Activated CD8-positive, alpha-beta memory T cell treated with anti-CD3 and anti-CD28 coated beads, Interleukin-2, amount 50 U/mL, for 48 hours (primary cell): ENCODE data around the gene CACNA1I.

ENCODE experiments used
- DNase-seq: peaks from one replicate; pipeline ENCODE4 v3.0.0-alpha.2; 2020

The CACNA1I gene

GRCh38 chr22:39536711-39537110, 33.8 kb upstream of the CACNA1I start:
- DNase-seq: no peak

- no peak for DNase-seq
These were observed 32.6 kb upstream of the CACNA1I start for GRCh38 chr22:39537975-39538374.

- no peak for DNase-seq
These were observed 27.5 kb upstream of the CACNA1I start for GRCh38 chr22:39543095-39543494.

GRCh38 chr22:39545386-39546365, 24.9 kb upstream of the CACNA1I start:
- DNase-seq: peak; percentile 87

- no peak for DNase-seq
These were observed 23.5 kb upstream of the CACNA1I start for GRCh38 chr22:39546889-39547586.

- no peak for DNase-seq
These were observed 23.0 kb upstream of the CACNA1I start for GRCh38 chr22:39547587-39547947.

GRCh38 chr22:39553429-39553828, 17.1 kb upstream of the CACNA1I start:
- DNase-seq: no peak

- no peak for DNase-seq
These were observed 16.4 kb upstream of the CACNA1I start for GRCh38 chr22:39554151-39554550.

- DNase-seq: peak; percentile 67
These were observed 13.3 kb upstream of the CACNA1I start for GRCh38 chr22:39556970-39557841.

GRCh38 chr22:39558254-39558727, 12.3 kb upstream of the CACNA1I start:
- DNase-seq: no peak

- DNase-seq: no peak
These were observed 11.6 kb upstream of the CACNA1I start for GRCh38 chr22:39558950-39559349.

GRCh38 chr22:39559456-39560105, 11.0 kb upstream of the CACNA1I start:
- DNase-seq: no peak

- DNase-seq: no peak
These were observed 10.4 kb upstream of the CACNA1I start for GRCh38 chr22:39560127-39560526.

GRCh38 chr22:39562839-39563489, 7.6 kb upstream of the CACNA1I start:
- no peak for DNase-seq

- DNase-seq: no peak
These were observed 6.8 kb upstream of the CACNA1I start for GRCh38 chr22:39563571-39564428.

- DNase-seq: no peak
These were observed 5.1 kb upstream of the CACNA1I start for GRCh38 chr22:39565414-39565944.

GRCh38 chr22:39567135-39567946, 3.2 kb upstream of the CACNA1I start:
- DNase-seq: no peak

- no peak for DNase-seq
These were observed 2.1 kb upstream of the CACNA1I start for GRCh38 chr22:39568278-39568981.

GRCh38 chr22:39569066-39569465, 1.5 kb upstream of the CACNA1I start:
- DNase-seq: no peak
